ENCODE results near the gene PHC2.

Gene PHC2

GRCh38 chr1:33443705-33444180 is 12.8 kb upstream of the PHC2 start:
- Histone ChIP-seq H2AFZ (peak overlapping the region; percentile 75), H3K79me2 (no peaks in the 10 kb centered on the region), H3K9me3 (ENCODE audit: control insufficient read depth, low read length) (no peaks in the 10 kb centered on the region), H3K36me3 (ENCODE audit: control insufficient read depth, insufficient read depth, low read length) (no peaks in the 10 kb centered on the region), H3K4me1 (peaks cover 6% of the 10 kb centered on the region), H3K27me3 (ENCODE audit: control insufficient read depth, insufficient read depth, low read length) (no peaks in the 10 kb centered on the region), H3K4me2 (ENCODE audit: low read length) (no peak overlapping the region), H3K27ac (peak overlapping the region; percentile 15), H3K9ac (no peak overlapping the region), H3K4me3 (ENCODE audit: low read depth, low read length) (no peak overlapping the region)
- no peak for TF ChIP-seq CTCF (IDR thresholded peaks at IDR 0.05)

GRCh38 chr1:33443080-33443704 is 12.3 kb upstream of the PHC2 start:
- Histone ChIP-seq H3K4me2 (ENCODE audit: low read length) (no peak overlapping the region), H3K36me3 (ENCODE audit: control insufficient read depth, insufficient read depth, low read length) (no peaks in the 10 kb centered on the region), H3K27me3 (ENCODE audit: control insufficient read depth, insufficient read depth, low read length) (no peaks in the 10 kb centered on the region), H3K79me2 (no peaks in the 10 kb centered on the region), H3K4me1 (peaks cover 6% of the 10 kb centered on the region), H2AFZ (peak overlapping the region; percentile 75), H3K4me3 (ENCODE audit: low read depth, low read length) (no peak overlapping the region), H3K27ac (no peak overlapping the region), H3K9me3 (ENCODE audit: control insufficient read depth, low read length) (no peaks in the 10 kb centered on the region), H3K9ac (no peak overlapping the region)
- TF ChIP-seq CTCF (IDR thresholded peaks at IDR 0.05): no peak

GRCh38 chr1:33442141-33442540 is 11.2 kb upstream of the PHC2 start:
- H3K79me2 ChIP-seq: no peaks in the 10 kb centered on the region
- H3K4me2 ChIP-seq (ENCODE audit: low read length): no peak overlapping the region
- H3K27ac ChIP-seq: no peak overlapping the region
- H3K27me3 ChIP-seq (ENCODE audit: control insufficient read depth, insufficient read depth, low read length): no peaks in the 10 kb centered on the region
- no peaks in the 10 kb centered on the region for H3K9me3 ChIP-seq (ENCODE audit: control insufficient read depth, low read length)
- H3K4me3 ChIP-seq (ENCODE audit: low read depth, low read length): no peak overlapping the region
- H3K9ac ChIP-seq: no peak overlapping the region
- H3K36me3 ChIP-seq (ENCODE audit: control insufficient read depth, insufficient read depth, low read length): no peaks in the 10 kb centered on the region
- no peak for TF ChIP-seq CTCF (IDR thresholded peaks at IDR 0.05)
- H3K4me1 ChIP-seq: peaks cover 6% of the 10 kb centered on the region
- H2AFZ ChIP-seq: no peak overlapping the region

GRCh38 chr1:33441088-33441745 is 10.3 kb upstream of the PHC2 start:
- H3K9ac ChIP-seq: no peak overlapping the region
- no peaks in the 10 kb centered on the region for H3K79me2 ChIP-seq
- H3K9me3 ChIP-seq (ENCODE audit: control insufficient read depth, low read length): no peaks in the 10 kb centered on the region
- H3K4me1 ChIP-seq: peaks cover 9% of the 10 kb centered on the region
- TF ChIP-seq CTCF (IDR thresholded peaks at IDR 0.05): no peak
- H3K4me2 ChIP-seq (ENCODE audit: low read length): no peak overlapping the region
- H3K36me3 ChIP-seq (ENCODE audit: control insufficient read depth, insufficient read depth, low read length): no peaks in the 10 kb centered on the region
- no peak overlapping the region for H3K4me3 ChIP-seq (ENCODE audit: low read depth, low read length)
- H3K27ac ChIP-seq: no peak overlapping the region
- H2AFZ ChIP-seq: no peak overlapping the region
- no peaks in the 10 kb centered on the region for H3K27me3 ChIP-seq (ENCODE audit: control insufficient read depth, insufficient read depth, low read length)

- TF ChIP-seq CTCF (IDR thresholded peaks at IDR 0.05): no peak
- no peaks in the 10 kb centered on the region for H3K36me3 ChIP-seq (ENCODE audit: control insufficient read depth, insufficient read depth, low read length)
- no peak overlapping the region for H2AFZ ChIP-seq
- H3K4me3 ChIP-seq (ENCODE audit: low read depth, low read length): no peak overlapping the region
- no peaks in the 10 kb centered on the region for H3K27me3 ChIP-seq (ENCODE audit: control insufficient read depth, insufficient read depth, low read length)
- no peak overlapping the region for H3K27ac ChIP-seq
- no peak overlapping the region for H3K9ac ChIP-seq
- no peaks in the 10 kb centered on the region for H3K79me2 ChIP-seq
- no peak overlapping the region for H3K4me2 ChIP-seq (ENCODE audit: low read length)
- H3K9me3 ChIP-seq (ENCODE audit: control insufficient read depth, low read length): no peaks in the 10 kb centered on the region
- peaks cover 13% of the 10 kb centered on the region for H3K4me1 ChIP-seq
These were observed 8.8 kb upstream of the PHC2 start for GRCh38 chr1:33439662-33440061.

Measured in parathyroid adenoma (tissue), 2 donors.